Measurements from ENCODE around the gene IFT81.

GRCh38 chr12:110247340-110248095 lies 123.4 kb downstream of the IFT81 start:
- no peak for TF ChIP-seq CTCF (IDR thresholded peaks at IDR 0.05)
- no peak for TF ChIP-seq EZH2 (IDR thresholded peaks at IDR 0.05; ENCODE audit: borderline replicate concordance, insufficient read depth, low read depth, low read length, poor library complexity, severe bottlenecking)

Measured in B cell (primary cell).